IMR-90 (cell line): ENCODE data around the gene KCNS1. TPM values are rescaled to one million over a fixed set of nuclear protein-coding genes. Genes with fewer than 3 reads are reported as not detected.

Experiments used
- ATAC-seq: fragments of 200-7000 bp; cut with Tn5 transposase; 2 replicates; pipeline ENCODE4 v1.9.1; 2020; ENCODE audit warnings: low read depth, mild to moderate bottlenecking, moderate library complexity
- BruUV-seq: library from RNA; stranded (reverse); fragments of 400-500 nt; replicated peaks from 2 replicates; lab custom pipeline; 2021; lab: Mats Ljungman, UMichigan
- CTCF ChIA-PET: fragments of 300-600 bp; formaldehyde crosslinking; extraction: SDS; loops from one replicate; lab custom pipeline; 2021; ENCODE audit warnings: antibody characterized with exemption; lab: Yijun Ruan, JAX
- POLR2A ChIA-PET: fragments of 300-600 bp; sonication (Branson Sonifier 250); formaldehyde crosslinking; loops from one replicate; lab custom pipeline; 2022; ENCODE audit warnings: antibody characterized with exemption; ENCODE audit not compliant: unreplicated experiment; lab: Charles Lee
- DNase-seq: peaks from one replicate; pipeline ENCODE4 v3.0.0; 2013
- H2AFZ ChIP-seq: replicated peaks from 2 replicates; pipeline ENCODE3; 2013; ENCODE audit warnings: low read length, mild to moderate bottlenecking; ENCODE audit not compliant: poor library complexity
- H2AK5ac ChIP-seq: 2 replicates; pipeline ENCODE4 v1.6.1; 2013; ENCODE audit warnings: low read depth, low read length, inconsistent platforms
- H2AK9ac ChIP-seq: replicated peaks from 2 replicates; pipeline ENCODE3; 2013; ENCODE audit warnings: mild to moderate bottlenecking, low read depth, low read length, moderate library complexity; ENCODE audit not compliant: poor library complexity
- H2BK120ac ChIP-seq: 2 replicates; pipeline ENCODE4 v1.6.1; 2013; ENCODE audit warnings: low read depth, low read length, inconsistent platforms
- H2BK15ac ChIP-seq: 3 replicates; pipeline ENCODE4 v1.6.1; 2013; ENCODE audit warnings: low read depth, low read length, inconsistent platforms
- H2BK20ac ChIP-seq: 2 replicates; pipeline ENCODE4 v1.6.1; 2013; ENCODE audit warnings: low read depth, mild to moderate bottlenecking, inconsistent platforms, low read length, moderate library complexity
- H2BK5ac ChIP-seq: 2 replicates; pipeline ENCODE4 v1.6.1; 2013; ENCODE audit warnings: mild to moderate bottlenecking, low read depth, low read length, inconsistent platforms; ENCODE audit not compliant: poor library complexity, severe bottlenecking
- H3K14ac ChIP-seq: replicated peaks from 2 replicates; pipeline ENCODE4 v1.6.1; 2013; ENCODE audit warnings: low read depth, low read length, inconsistent platforms
- H3K18ac ChIP-seq: 2 replicates; pipeline ENCODE4 v1.6.1; 2013; ENCODE audit warnings: low read depth, low read length, control low read depth
- H3K23ac ChIP-seq: 2 replicates; pipeline ENCODE4 v1.6.1; 2013; ENCODE audit warnings: low read depth, low read length, inconsistent platforms
- H3K27ac ChIP-seq: 2 replicates; pipeline ENCODE4 v1.5.1; 2013; ENCODE audit warnings: mild to moderate bottlenecking, control low read depth, low read length; ENCODE audit not compliant: insufficient read depth
- H3K27me3 ChIP-seq: 2 replicates; pipeline ENCODE4 v1.6.1; 2013; ENCODE audit warnings: low read length; ENCODE audit not compliant: control insufficient read depth, insufficient read depth
- H3K36me3 ChIP-seq: 2 replicates; pipeline ENCODE4 v1.6.1; 2013; ENCODE audit warnings: low read length, mixed read lengths; ENCODE audit not compliant: control insufficient read depth, insufficient read depth
- H3K4ac ChIP-seq: 2 replicates; pipeline ENCODE4 v1.6.1; 2013; ENCODE audit warnings: low read depth, low read length, inconsistent platforms
- H3K4me1 ChIP-seq: 2 replicates; pipeline ENCODE4 v1.6.1; 2013; ENCODE audit warnings: low read length, mixed read lengths; ENCODE audit not compliant: control insufficient read depth, insufficient read depth
- H3K4me2 ChIP-seq: 2 replicates; pipeline ENCODE4 v1.6.1; 2013; ENCODE audit warnings: low read depth, mild to moderate bottlenecking, control low read depth, low read length, moderate library complexity
- H3K4me3 ChIP-seq: 2 replicates; pipeline ENCODE4 v1.5.1; 2013; ENCODE audit warnings: low read depth, mild to moderate bottlenecking, control low read depth, low read length, moderate library complexity; ENCODE audit not compliant: insufficient read depth
- H3K56ac ChIP-seq: 2 replicates; pipeline ENCODE4 v1.6.1; 2013; ENCODE audit warnings: low read length, inconsistent platforms; ENCODE audit not compliant: insufficient read depth; ENCODE audit errors: extremely low read depth
- H3K79me1 ChIP-seq, 2 experiments: 2 replicates each; pipeline ENCODE4 v1.6.1; 2013; ENCODE audit warnings: low read length in 2 of 2, inconsistent platforms in 1 of 2, low read depth in 1 of 2
- H3K9ac ChIP-seq: 2 replicates; pipeline ENCODE4 v1.6.1; 2013; ENCODE audit warnings: low read depth, low read length, control low read depth
- H3K9me1 ChIP-seq: 2 replicates; pipeline ENCODE4 v1.6.1; 2013; ENCODE audit warnings: low read length, inconsistent platforms; ENCODE audit not compliant: insufficient read depth
- H3K9me3 ChIP-seq: 2 replicates; pipeline ENCODE4 v1.6.1; 2013; ENCODE audit warnings: low read length; ENCODE audit not compliant: control insufficient read depth, insufficient read depth
- H4K20me1 ChIP-seq: 2 replicates; pipeline ENCODE4 v1.6.1; 2013; ENCODE audit warnings: low read length, inconsistent platforms; ENCODE audit not compliant: insufficient read depth
- H4K5ac ChIP-seq: 2 replicates; pipeline ENCODE4 v1.6.1; 2013; ENCODE audit warnings: mild to moderate bottlenecking, low read depth, low read length, control low read depth
- H4K8ac ChIP-seq, 2 experiments: 2 replicates each; pipeline ENCODE4 v1.6.1; 2013; ENCODE audit warnings: low read depth in 2 of 2, low read length in 2 of 2, control low read depth in 1 of 2, inconsistent platforms in 1 of 2
- H4K91ac ChIP-seq: 2 replicates; pipeline ENCODE4 v1.6.1; 2013; ENCODE audit warnings: low read depth, low read length, inconsistent platforms; ENCODE audit not compliant: insufficient read depth
- MAZ ChIP-seq: IDR thresholded peaks from 2 replicates; pipeline ENCODE4 v1.6.1; 2012; ENCODE audit warnings: low read depth, mild to moderate bottlenecking, low read length, improper control_type of control experiment, moderate library complexity, borderline replicate concordance
- NFE2L2 ChIP-seq: fragments of 150-350 bp; IDR thresholded peaks from 2 replicates; pipeline ENCODE4 v1.6.1; 2016; ENCODE audit warnings: low read depth, mild to moderate bottlenecking, low read length
- POLR2A ChIP-seq: IDR thresholded peaks from 2 replicates; pipeline ENCODE4 v1.6.1; 2012; ENCODE audit warnings: mild to moderate bottlenecking, low read depth, low read length
- WGBS, 2 experiments: methylation state at CpG; one replicate each; pipeline versions ENCODE4 v1.1.5 to v1.1.7; 2013; ENCODE audit warnings: missing lambda C conversion rate in 2 of 2; ENCODE audit not compliant: insufficient read length in 1 of 2; ENCODE audit errors: extremely low coverage in 2 of 2; 5-methylcytosine and 5-hydroxymethylcytosine counted together
- dilution Hi-C: fragments of 300-500 bp; cut with HindIII; formaldehyde crosslinking; loops from one replicate; pipeline ENCODE4 v1.14.3; 2018; ENCODE audit warnings: low sequenced_read_pairs; ENCODE audit not compliant: unreplicated experiment
- in situ Hi-C: fragments of 300-500 bp; cut with MboI; formaldehyde crosslinking; loops from 3 replicates; pipeline ENCODE4 v1.14.3; 2019; ENCODE audit warnings: low sequenced_read_pairs, inconsistent platforms, mixed read lengths
- intact Hi-C: fragments of 100-400 bp; cut with micrococcal nuclease; formaldehyde crosslinking; loops from 2 replicates; pipeline ENCODE4 v1.10.0; 2022
- polyA plus RNA-seq, 3 experiments: library from polyadenylated mRNA; depleted of rRNA; stranded (reverse); fragments of >200 nt; gene quantifications; 2 replicates each; pipeline ENCODE4 v1.2.3, GENCODE V29; 2012; ENCODE audit warnings: low replicate concordance in 1 of 3
- total RNA-seq: library from RNA; depleted of rRNA; stranded (reverse); fragments of >200 nt; gene quantifications from 2 replicates; pipeline ENCODE4 v1.2.3, GENCODE V29; 2012

KCNS1 gene
- total and polyA plus RNA-seq, 2 of the 4 experiments (the other 2 are of a cell fraction), result 0.54 to 0.62 TPM

GRCh38 chr20:45069261-45069660 lies 31.7 kb downstream of the KCNS1 start:
- Histone ChIP-seq H3K18ac (peak overlapping the region; percentile 97; the same call in 1 of the 2 replicates), H2AK5ac (no peak overlapping the region), H2BK15ac (peak overlapping the region; percentile 9; the same call in 1 of the 3 replicates), H3K4me1 (peaks cover 19% of the 10 kb centered on the region; the same call in 1 of the 2 replicates), H2BK20ac (no peak overlapping the region), H2BK120ac (no peak overlapping the region), H2AK9ac (no peak overlapping the region), H4K20me1 (no peaks in the 10 kb centered on the region), H2AFZ (no peak overlapping the region), H3K79me1 (peaks cover 13 to 18% of the 10 kb centered on the region in 2 experiments; a peak in 3 of 4 replicates), H3K9me1 (peaks cover 6% of the 10 kb centered on the region), H3K23ac (no peak overlapping the region), H3K9ac (no peak overlapping the region), H3K36me3 (peaks cover under 1% of the 10 kb centered on the region), H3K4me2 (peak overlapping the region; percentile 24; the same call in 1 of the 2 replicates), H3K4me3 (no peak overlapping the region), H3K27ac (no peak overlapping the region), H3K14ac (no peak overlapping the region), H3K56ac (0 out of 2 replicates have a peak overlapping the region, but pooled peaks have one; percentile 35), H3K27me3 (no peaks in the 10 kb centered on the region), H3K4ac (no peak overlapping the region), H4K91ac (no peak overlapping the region; the same call in 1 of the 2 replicates), H4K5ac (peak overlapping the region; percentile 94; the same call in 1 of the 2 replicates), H3K9me3 (no peaks in the 10 kb centered on the region), H2BK5ac (peak overlapping the region; percentile 86), H4K8ac (no peak overlapping the region; a peak in 1 of 4 replicates)
- in situ Hi-C loops (no loop called here), dilution Hi-C loops (no loop called here), intact Hi-C loops (no loop called here)
- TF ChIP-seq POLR2A (no peak), NFE2L2 (no peak), MAZ (no peak)
- ChIA-PET CTCF (no interaction called here), POLR2A (no interaction called here)
- no peak for DNase-seq
- WGBS, 2 experiments, result no CpG with 5 or more reads among the region's 1 CpG
- BruUV-seq, result no TSS peak
- ATAC-seq, result peak; percentile 67
